Neutrophil (primary cell): ENCODE measurements around the gene HOXB9.

Experiments used
- H3K27ac ChIP-seq: fragments of 200-600 bp; sonication (generic); 2 replicates; pipeline ENCODE4 v1.5.1; 2016; ENCODE audit warnings: mild to moderate bottlenecking, moderate library complexity
- H3K27me3 ChIP-seq: fragments of 200-600 bp; sonication (generic); 2 replicates; pipeline ENCODE4 v1.6.0; 2016; ENCODE audit warnings: mild to moderate bottlenecking
- H3K36me3 ChIP-seq: fragments of 200-600 bp; sonication (generic); 2 replicates; pipeline ENCODE4 v1.5.1; 2017
- H3K4me1 ChIP-seq, 2 experiments: fragments of 200-600 bp in 1 of 2; sonication (generic) in 1 of 2; 1 replicate in 1 of 2; 2 replicates in 1 of 2; pipeline versions ENCODE4 v1.5.1 to v1.6.1; 2013 to 2016; ENCODE audit warnings: low read depth in 1 of 2, low read length in 1 of 2, mild to moderate bottlenecking in 1 of 2, moderate library complexity in 1 of 2; ENCODE audit not compliant: control insufficient read depth in 1 of 2, insufficient read depth in 1 of 2
- H3K4me3 ChIP-seq, 2 experiments: fragments of 200-600 bp in 1 of 2; sonication (generic) in 1 of 2; 1 replicate in 1 of 2; 2 replicates in 1 of 2; pipeline ENCODE4 v1.5.1; 2013 to 2016; ENCODE audit warnings: low read depth in 1 of 2, low read length in 1 of 2, mild to moderate bottlenecking in 1 of 2, moderate library complexity in 1 of 2
- H3K9me3 ChIP-seq: fragments of 200-600 bp; sonication (generic); 2 replicates; pipeline ENCODE4 v1.5.1; 2016
- CTCF ChIP-seq: fragments of 200-600 bp; sonication (generic); IDR thresholded peaks from 2 replicates; pipeline ENCODE4 v1.5.1; 2016; ENCODE audit warnings: antibody characterized with exemption

The HOXB9 gene

DNA sequence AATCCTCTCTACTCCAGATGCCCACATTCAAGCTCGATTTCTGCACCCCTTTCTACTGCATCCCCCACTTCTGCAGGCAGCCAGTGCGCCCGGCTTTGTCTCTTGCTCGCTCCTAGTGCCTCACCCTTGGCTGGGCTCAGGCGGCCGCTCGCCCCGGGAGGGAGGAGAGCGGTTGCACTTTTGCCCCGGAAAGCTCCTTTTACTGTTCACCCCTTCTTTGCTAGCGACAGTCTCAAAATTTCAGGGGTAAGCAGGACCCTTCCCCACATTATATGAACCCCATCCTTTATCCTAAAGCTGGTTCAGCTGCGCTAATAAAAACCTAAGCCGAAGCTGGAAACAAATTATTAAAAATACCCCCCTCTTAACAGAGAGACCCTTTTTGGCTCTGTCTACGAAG is 33.6 kb downstream of the HOXB9 start:
- H3K4me3 ChIP-seq: no peak overlapping the region
- TF ChIP-seq CTCF: no peak

GRCh38 chr17:48592057-48592514 is 34.1 kb downstream of the HOXB9 start:
- H3K27ac ChIP-seq: no peak overlapping the region
- no peak for TF ChIP-seq CTCF
- peaks cover 100% of the 10 kb centered on the region for H3K27me3 ChIP-seq
- no peak overlapping the region for H3K4me3 ChIP-seq
- no peaks in the 10 kb centered on the region for H3K36me3 ChIP-seq
- H3K9me3 ChIP-seq: no peaks in the 10 kb centered on the region
- peaks cover 3 to 13% of the 10 kb centered on the region in 2 experiments for H3K4me1 ChIP-seq

More for the DNA sequence above, 33.6 kb downstream of the HOXB9 start:
- H3K36me3 ChIP-seq: no peaks in the 10 kb centered on the region
- H3K4me1 ChIP-seq: peaks cover 6 to 15% of the 10 kb centered on the region in 2 experiments
- H3K27ac ChIP-seq: no peak overlapping the region
- no peaks in the 10 kb centered on the region for H3K9me3 ChIP-seq
- H3K27me3 ChIP-seq: peaks cover 100% of the 10 kb centered on the region

DNA sequence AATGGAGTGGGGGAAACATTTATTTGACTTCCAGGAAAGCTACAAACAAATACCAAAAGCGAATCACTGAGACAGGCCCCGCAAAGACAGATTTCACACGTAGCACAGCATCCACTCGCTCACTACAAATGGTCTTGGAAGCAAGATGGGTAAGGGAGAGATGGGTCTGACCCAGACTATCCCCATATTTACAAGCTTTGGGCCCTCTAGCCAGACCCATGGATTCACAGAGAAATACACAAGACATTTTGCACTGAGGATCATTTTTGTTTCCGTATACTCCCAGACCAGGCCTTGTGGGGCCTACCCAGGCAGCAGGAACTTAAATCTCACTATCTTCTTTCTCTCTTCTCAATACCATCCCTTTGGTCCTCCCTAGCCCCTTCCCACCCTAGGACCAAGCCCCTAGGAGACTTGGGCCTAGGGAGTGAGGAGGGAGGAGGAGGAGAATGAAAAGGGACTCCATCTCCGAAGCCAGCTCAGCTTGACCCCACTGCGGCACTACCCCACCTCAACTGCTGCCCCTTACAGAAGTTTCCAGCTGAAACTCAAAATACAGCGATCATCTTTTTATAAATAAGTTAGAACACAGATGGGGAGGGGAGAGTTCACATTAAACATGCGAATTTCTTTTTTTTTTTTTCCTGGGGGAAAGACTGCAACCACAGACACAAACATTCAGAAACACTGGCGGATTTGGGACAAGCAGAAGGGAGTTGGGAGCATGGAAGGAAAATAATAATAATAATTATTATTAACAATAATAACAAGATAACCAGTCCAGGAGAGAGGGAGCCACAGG is 34.7 kb downstream of the HOXB9 start:
- no peaks in the 10 kb centered on the region for H3K9me3 ChIP-seq
- TF ChIP-seq CTCF: no peak
- H3K36me3 ChIP-seq: no peaks in the 10 kb centered on the region
- no peak overlapping the region for H3K27ac ChIP-seq
- peaks cover 5 to 14% of the 10 kb centered on the region in 2 experiments for H3K4me1 ChIP-seq
- peaks cover 100% of the 10 kb centered on the region for H3K27me3 ChIP-seq
- H3K4me3 ChIP-seq: no peak overlapping the region

DNA sequence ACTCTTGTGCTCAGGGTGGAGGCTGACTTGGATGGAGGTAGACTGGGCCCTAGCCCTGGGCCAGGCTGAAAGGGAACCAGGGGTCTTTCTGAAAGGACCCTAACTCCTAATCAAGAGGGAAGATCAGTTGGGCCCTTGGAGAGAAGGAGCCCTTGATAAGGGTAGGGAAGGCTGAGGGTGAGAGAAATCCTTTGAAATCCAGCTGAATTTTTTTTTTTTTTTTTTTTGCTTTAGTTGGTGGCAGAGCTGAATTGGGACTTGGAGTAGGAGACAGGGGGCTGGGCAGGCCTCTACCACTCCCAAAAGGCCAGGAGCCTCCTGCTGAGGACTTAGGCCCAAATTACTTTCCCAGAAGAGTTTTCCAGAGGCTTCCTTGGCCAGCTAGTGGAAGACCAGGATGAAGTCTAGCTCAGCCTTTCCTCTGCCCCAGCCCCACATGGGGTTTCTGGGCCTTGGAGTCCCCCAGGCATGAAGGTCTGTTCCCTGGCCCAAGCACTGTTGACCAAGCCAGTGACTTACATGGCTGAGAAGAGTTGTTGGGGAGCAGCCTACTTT is 35.5 kb downstream of the HOXB9 start:
- Histone ChIP-seq H3K27ac (no peak overlapping the region), H3K9me3 (no peaks in the 10 kb centered on the region), H3K4me3 (no peak overlapping the region), H3K36me3 (no peaks in the 10 kb centered on the region), H3K27me3 (peaks cover 100% of the 10 kb centered on the region), H3K4me1 (peaks cover 12 to 21% of the 10 kb centered on the region in 2 experiments)
- no peak for TF ChIP-seq CTCF

- Histone ChIP-seq H3K27ac (no peak within 1 kb of the TSS), H3K27me3 (peaks cover 100% of the 10 kb centered on the region), H3K36me3 (no peaks in the 10 kb centered on the region), H3K9me3 (no peaks in the 10 kb centered on the region), H3K4me3 (no peak within 1 kb of the TSS), H3K4me1 (peaks cover 19 to 26% of the 10 kb centered on the region in 2 experiments)
- TF ChIP-seq CTCF: no peak
These were observed 36.1 kb downstream of the HOXB9 start, which contains the start of gene HOXB3 for GRCh38 chr17:48589831-48590606. HOXB3 (minus strand) TSS chr17:48590241; CDS start chr17:48552474, 37,767 bp downstream.
